GM23248 (cell line): ENCODE results near the gene TBKBP1. TPM values are rescaled to one million over a fixed set of nuclear protein-coding genes. Genes with fewer than 3 reads are reported as not detected.

Experiments used
- DNase-seq: peaks from one replicate; pipeline ENCODE4 v3.0.0-alpha.2; 2015
- H2AFZ ChIP-seq: fragments of 200-600 bp; sonication (generic); 2 replicates; pipeline ENCODE4 v1.6.1; 2016; ENCODE audit warnings: antibody characterized with exemption
- H3F3A ChIP-seq: fragments of 200-600 bp; sonication (generic); 2 replicates; pipeline ENCODE4 v1.6.1; 2016; ENCODE audit warnings: mild to moderate bottlenecking, antibody characterized with exemption, mixed run types; ENCODE audit not compliant: insufficient read depth
- H3K27ac ChIP-seq: fragments of 200-600 bp; sonication (generic); 2 replicates; pipeline ENCODE4 v1.5.1; 2016; ENCODE audit warnings: mild to moderate bottlenecking
- H3K27me3 ChIP-seq: fragments of 200-600 bp; sonication (generic); replicated peaks from 2 replicates; pipeline ENCODE4 v1.6.1; 2016; ENCODE audit warnings: mild to moderate bottlenecking; ENCODE audit not compliant: insufficient read depth
- H3K36me3 ChIP-seq: fragments of 200-600 bp; sonication (generic); 2 replicates; pipeline ENCODE4 v1.6.1; 2016; ENCODE audit warnings: low read depth, mild to moderate bottlenecking
- H3K4me1 ChIP-seq: fragments of 200-600 bp; sonication (generic); 2 replicates; pipeline ENCODE4 v1.6.1; 2016; ENCODE audit warnings: mild to moderate bottlenecking; ENCODE audit not compliant: insufficient read depth
- H3K4me2 ChIP-seq: fragments of 200-600 bp; sonication (generic); one replicate; pipeline ENCODE4 v1.6.1; 2016; ENCODE audit warnings: mild to moderate bottlenecking; ENCODE audit not compliant: unreplicated experiment
- H3K4me3 ChIP-seq: fragments of 200-600 bp; sonication (generic); 2 replicates; pipeline ENCODE4 v1.5.1; 2016; ENCODE audit warnings: mild to moderate bottlenecking
- H3K79me2 ChIP-seq: fragments of 200-600 bp; sonication (generic); 2 replicates; pipeline ENCODE4 v1.6.1; 2016; ENCODE audit warnings: mild to moderate bottlenecking; ENCODE audit not compliant: insufficient read depth
- H3K9ac ChIP-seq: fragments of 200-600 bp; sonication (generic); 2 replicates; pipeline ENCODE4 v1.6.1; 2016; ENCODE audit warnings: mild to moderate bottlenecking
- H3K9me2 ChIP-seq: fragments of 200-600 bp; sonication (generic); 2 replicates; pipeline ENCODE4 v1.6.1; 2016; ENCODE audit warnings: mixed run types, mild to moderate bottlenecking, moderate library complexity; ENCODE audit not compliant: insufficient read depth
- H3K9me3 ChIP-seq: fragments of 200-600 bp; sonication (generic); one replicate; pipeline ENCODE4 v1.6.1; 2017; ENCODE audit warnings: low read depth
- H4K20me1 ChIP-seq: fragments of 200-600 bp; sonication (generic); 2 replicates; pipeline ENCODE4 v1.6.0; 2016; ENCODE audit not compliant: insufficient read depth
- EZH2 ChIP-seq: fragments of 200-600 bp; sonication (generic); IDR thresholded peaks from 2 replicates; pipeline ENCODE4 v1.6.1; 2018; ENCODE audit warnings: antibody characterized with exemption, mild to moderate bottlenecking; ENCODE audit not compliant: insufficient read depth, poor library complexity, severe bottlenecking
- EZH2phosphoT487 ChIP-seq: fragments of 200-600 bp; sonication (generic); IDR thresholded peaks from 2 replicates; pipeline ENCODE4 v1.6.1; 2018; ENCODE audit warnings: antibody characterized with exemption, moderate library complexity, mild to moderate bottlenecking, low read depth; ENCODE audit not compliant: insufficient read depth
- WGBS, 2 experiments: methylation state at CpG; one replicate each; pipeline ENCODE4 v1.1.6; 2015 to 2017; ENCODE audit warnings: low lambda C conversion rate in 2 of 2, low coverage in 1 of 2; ENCODE audit errors: missing lambda C conversion rate in 2 of 2; 5-methylcytosine and 5-hydroxymethylcytosine counted together
- in situ Hi-C: fragments of 300-500 bp; cut with MboI; formaldehyde crosslinking; loops from 2 replicates; pipeline ENCODE4 v1.15.0; 2020
- polyA plus RNA-seq: library from polyadenylated mRNA; unstranded; fragments of >200 nt; fragmentation: Nextera tagmentation; extraction: Ambion mirVana; gene quantifications from 2 replicates; pipeline ENCODE4 v1.2.1, GENCODE V29; 2016
- total RNA-seq: library from RNA; depleted of rRNA; stranded (reverse); fragments of >200 nt; shearing (Covaris generic); gene quantifications from 2 replicates; pipeline ENCODE4 v1.2.3, GENCODE V29; 2014

TBKBP1 gene
- total and polyA plus RNA-seq, 2 experiments from 2014 or later, result 1.1 to 12.3 TPM

- DNase-seq, result no peak
- H3K27ac ChIP-seq, result no peak overlapping the region
- H3K9me2 ChIP-seq, result no peaks in the 10 kb centered on the region
- 90% methylated on average over 2 of the region's 2 CpGs for WGBS, 2 experiments
- H3K79me2 ChIP-seq, result no peaks in the 10 kb centered on the region
- no peak overlapping the region for H2AFZ ChIP-seq
- no peak overlapping the region for H3K9ac ChIP-seq
- no peak overlapping the region for H3K4me2 ChIP-seq
- H3K9me3 ChIP-seq, result no peaks in the 10 kb centered on the region
- H3K27me3 ChIP-seq, result peaks cover 57% of the 10 kb centered on the region
- H3K36me3 ChIP-seq, result no peaks in the 10 kb centered on the region
- no peak for TF ChIP-seq EZH2
- no peak for TF ChIP-seq EZH2phosphoT487
- H3K4me1 ChIP-seq, result peaks cover 19% of the 10 kb centered on the region
- no peak overlapping the region for H3K4me3 ChIP-seq
- no peaks in the 10 kb centered on the region for H4K20me1 ChIP-seq
- no peaks in the 10 kb centered on the region for H3F3A ChIP-seq
- in situ Hi-C loops, result no loop called here
These were observed 23.3 kb downstream of the TBKBP1 start for GRCh38 chr17:47717261-47717697.

GRCh38 chr17:47717979-47718621 lies 24.1 kb downstream of the TBKBP1 start:
- H3K4me3 ChIP-seq, result no peak overlapping the region
- no peaks in the 10 kb centered on the region for H3K9me2 ChIP-seq
- peak; percentile 38 for DNase-seq
- WGBS, 2 experiments, result 13 to 18% methylated on average over 9 of the region's 9 CpGs
- H3K9me3 ChIP-seq, result no peaks in the 10 kb centered on the region
- H3K9ac ChIP-seq, result no peak overlapping the region
- TF ChIP-seq EZH2phosphoT487, result no peak
- no peak for TF ChIP-seq EZH2
- H3K27me3 ChIP-seq, result peaks cover 58% of the 10 kb centered on the region
- H3K4me1 ChIP-seq, result peaks cover 19% of the 10 kb centered on the region
- in situ Hi-C loops, result no loop called here
- no peak overlapping the region for H2AFZ ChIP-seq
- H4K20me1 ChIP-seq, result no peaks in the 10 kb centered on the region
- no peak overlapping the region for H3K4me2 ChIP-seq
- no peaks in the 10 kb centered on the region for H3K79me2 ChIP-seq
- H3K27ac ChIP-seq, result no peak overlapping the region
- H3K36me3 ChIP-seq, result no peaks in the 10 kb centered on the region
- no peaks in the 10 kb centered on the region for H3F3A ChIP-seq

GRCh38 chr17:47718634-47719405 lies 24.9 kb downstream of the TBKBP1 start:
- Histone ChIP-seq H2AFZ (no peak overlapping the region), H3F3A (no peaks in the 10 kb centered on the region), H3K79me2 (no peaks in the 10 kb centered on the region), H3K9ac (no peak overlapping the region), H3K4me2 (peak overlapping the region; percentile 28), H3K9me3 (no peaks in the 10 kb centered on the region), H3K36me3 (no peaks in the 10 kb centered on the region), H3K4me1 (peaks cover 19% of the 10 kb centered on the region), H3K27ac (no peak overlapping the region), H4K20me1 (no peaks in the 10 kb centered on the region), H3K4me3 (no peak overlapping the region), H3K27me3 (peaks cover 53% of the 10 kb centered on the region), H3K9me2 (no peaks in the 10 kb centered on the region)
- TF ChIP-seq EZH2, result no peak
- TF ChIP-seq EZH2phosphoT487, result no peak
- WGBS, 2 experiments, result 45% methylated on average over 8 of the region's 8 CpGs
- in situ Hi-C loops, result no loop called here
- DNase-seq, result no peak

- H4K20me1 ChIP-seq, result no peaks in the 10 kb centered on the region
- no peak overlapping the region for H3K4me3 ChIP-seq
- peaks cover 19% of the 10 kb centered on the region for H3K4me1 ChIP-seq
- peak; percentile 83 for DNase-seq
- in situ Hi-C loops, result no loop called here
- H3K9me3 ChIP-seq, result no peaks in the 10 kb centered on the region
- H2AFZ ChIP-seq, result no peak overlapping the region
- H3K27me3 ChIP-seq, result peaks cover 47% of the 10 kb centered on the region
- H3K9me2 ChIP-seq, result no peaks in the 10 kb centered on the region
- 57% methylated on average over 9 of the region's 9 CpGs for WGBS, 2 experiments
- H3K27ac ChIP-seq, result no peak overlapping the region
- H3K36me3 ChIP-seq, result no peaks in the 10 kb centered on the region
- no peak overlapping the region for H3K9ac ChIP-seq
- TF ChIP-seq EZH2, result no peak
- TF ChIP-seq EZH2phosphoT487, result no peak
- no peaks in the 10 kb centered on the region for H3F3A ChIP-seq
- no peaks in the 10 kb centered on the region for H3K79me2 ChIP-seq
- H3K4me2 ChIP-seq, result peak overlapping the region; percentile 28
These were observed 25.6 kb downstream of the TBKBP1 start for GRCh38 chr17:47719411-47720152.
